HFF-Myc (cell line): ENCODE data around the gene IL1RAP.

Experiments
- DNase-seq: peaks from one replicate; pipeline ENCODE4 v3.0.0-alpha.2; 2011; ENCODE audit warnings: low read depth; ENCODE audit errors: extremely low read depth
- H3K4me3 ChIP-seq: replicated peaks from 2 replicates; pipeline ENCODE4 v1.5.1; 2011; ENCODE audit warnings: low read depth, mild to moderate bottlenecking, control low read depth, low read length
- TF ChIP-seq, protein P1 (sequence below): IDR thresholded peaks from 2 replicates; pipeline ENCODE4 v1.5.1; 2012; ENCODE audit warnings: mild to moderate bottlenecking, low read depth, low read length, control low read depth; ENCODE audit errors: missing control alignments

The IL1RAP gene

GRCh38 chr3:190531406-190531805, 17.5 kb downstream of the IL1RAP start:
- DNase-seq: no peak
- TF ChIP-seq, protein P1, sequence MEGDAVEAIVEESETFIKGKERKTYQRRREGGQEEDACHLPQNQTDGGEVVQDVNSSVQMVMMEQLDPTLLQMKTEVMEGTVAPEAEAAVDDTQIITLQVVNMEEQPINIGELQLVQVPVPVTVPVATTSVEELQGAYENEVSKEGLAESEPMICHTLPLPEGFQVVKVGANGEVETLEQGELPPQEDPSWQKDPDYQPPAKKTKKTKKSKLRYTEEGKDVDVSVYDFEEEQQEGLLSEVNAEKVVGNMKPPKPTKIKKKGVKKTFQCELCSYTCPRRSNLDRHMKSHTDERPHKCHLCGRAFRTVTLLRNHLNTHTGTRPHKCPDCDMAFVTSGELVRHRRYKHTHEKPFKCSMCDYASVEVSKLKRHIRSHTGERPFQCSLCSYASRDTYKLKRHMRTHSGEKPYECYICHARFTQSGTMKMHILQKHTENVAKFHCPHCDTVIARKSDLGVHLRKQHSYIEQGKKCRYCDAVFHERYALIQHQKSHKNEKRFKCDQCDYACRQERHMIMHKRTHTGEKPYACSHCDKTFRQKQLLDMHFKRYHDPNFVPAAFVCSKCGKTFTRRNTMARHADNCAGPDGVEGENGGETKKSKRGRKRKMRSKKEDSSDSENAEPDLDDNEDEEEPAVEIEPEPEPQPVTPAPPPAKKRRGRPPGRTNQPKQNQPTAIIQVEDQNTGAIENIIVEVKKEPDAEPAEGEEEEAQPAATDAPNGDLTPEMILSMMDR: no peak

GRCh38 chr3:190532731-190533203, 18.9 kb downstream of the IL1RAP start:
- TF ChIP-seq, protein P1: no peak
- DNase-seq: no peak
- H3K4me3 ChIP-seq: no peak overlapping the region

More at GRCh38 chr3:190531406-190531805, 17.5 kb downstream of the IL1RAP start:
- H3K4me3 ChIP-seq: no peak overlapping the region

- DNase-seq: peak; percentile 16
- no peak overlapping the region for H3K4me3 ChIP-seq
- TF ChIP-seq, protein P1: no peak
Measured at GRCh38 chr3:190533511-190534281, 19.8 kb downstream of the IL1RAP start.

DNA sequence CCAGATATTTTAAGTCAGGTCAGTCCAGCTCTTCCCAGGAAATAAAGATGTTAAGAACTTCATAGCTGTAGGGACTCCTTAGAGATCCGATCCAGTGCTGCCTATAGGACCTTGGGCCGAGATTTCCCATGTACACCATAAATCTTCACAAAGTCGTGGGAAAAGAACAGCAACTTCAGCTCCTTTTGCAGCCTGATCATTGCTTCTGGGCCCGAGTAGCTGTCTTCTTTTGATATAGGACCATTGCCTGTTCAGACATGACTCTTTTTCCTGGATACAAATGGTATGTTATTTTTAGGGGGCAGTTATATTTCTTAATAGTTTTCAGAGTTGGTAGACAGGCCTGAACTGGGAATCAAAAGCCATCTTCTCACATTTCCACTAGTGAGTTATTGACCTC, 20.5 kb downstream of the IL1RAP start:
- no peak for DNase-seq

DNA sequence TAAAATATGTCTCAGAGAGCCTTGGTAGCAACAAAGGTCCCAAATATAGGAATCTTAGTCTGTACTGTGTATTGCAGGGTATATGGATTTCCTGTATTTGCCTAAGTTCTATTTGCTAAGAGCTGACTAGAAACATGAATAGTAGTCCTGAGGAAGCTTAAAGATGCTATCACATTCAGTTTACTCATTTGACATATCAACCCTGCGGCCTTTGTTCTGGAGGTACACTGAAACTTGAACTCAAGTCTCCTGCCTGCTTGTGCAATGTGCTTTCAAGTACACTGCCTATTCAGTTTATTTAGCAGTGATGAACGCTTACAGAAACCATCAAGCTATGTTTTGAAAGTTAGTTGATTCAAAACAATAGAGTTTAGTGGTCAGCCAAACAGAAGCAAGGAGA, 21.1 kb downstream of the IL1RAP start:
- TF ChIP-seq, protein P1: no peak
- DNase-seq: no peak
- no peak overlapping the region for H3K4me3 ChIP-seq

More for the DNA sequence above, 20.5 kb downstream of the IL1RAP start:
- TF ChIP-seq, protein P1: no peak
- no peak overlapping the region for H3K4me3 ChIP-seq

DNA sequence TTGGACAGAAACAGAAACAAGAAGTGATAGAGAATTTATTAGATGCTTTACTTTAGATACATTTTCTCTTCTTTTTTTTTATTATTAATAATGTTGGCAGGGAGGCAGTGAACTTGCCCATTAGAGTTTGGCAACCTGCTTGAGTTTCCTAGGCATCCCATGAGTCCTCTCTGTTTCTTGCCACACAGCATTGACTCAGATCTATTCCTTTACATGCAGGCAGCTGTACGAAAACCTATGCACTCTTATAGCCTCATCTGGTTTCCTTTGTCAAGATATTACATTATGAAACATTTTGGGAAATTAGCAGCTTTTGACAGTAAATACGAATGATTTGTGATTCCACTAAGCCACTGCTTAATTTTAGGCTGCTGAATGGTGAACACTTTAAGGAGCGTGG, 23.3 kb downstream of the IL1RAP start:
- no peak overlapping the region for H3K4me3 ChIP-seq
- TF ChIP-seq, protein P1: no peak
- no peak for DNase-seq
